ENCODE data around the gene ATP6V0B.

GRCh38 chr1:43982241-43982640, 7.5 kb downstream of the ATP6V0B start:
- TF ChIP-seq CTCF (IDR thresholded peaks at IDR 0.05) (no peak), POLR2AphosphoS5 (IDR thresholded peaks at IDR 0.05) (no peak), EP300 (IDR thresholded peaks at IDR 0.05; ENCODE audit: low read depth) (no peak)
